ENCODE measurements around the gene MEGF6. TPM values are rescaled to one million over a fixed set of nuclear protein-coding genes. Genes with fewer than 3 reads are reported as not detected.

Gene MEGF6
- total and polyA plus RNA-seq, 2 donors (not counting 3 experiments of a cell fraction or from before 2014, with no cell fraction given) = 22.5 to 63.7 TPM

- intact Hi-C loops (cut with micrococcal nuclease) (no loop called here), dilution Hi-C loops (cut with MboI; ENCODE audit: extremely low pct_ligation_motif_present, low sequenced_read_pairs) (no loop called here)
- Histone ChIP-seq H2AFZ (ENCODE audit: low read depth, low read length) (peak overlapping the region; percentile 76), H3K9ac (replicated peaks; ENCODE audit: extremely low read depth, insufficient read depth, low read length) (no peak overlapping the region), H4K20me1 (replicated peaks; ENCODE audit: control insufficient read depth, extremely low read depth, insufficient read depth, low read length) (no peaks in the 10 kb centered on the region), H3K79me2 (ENCODE audit: control insufficient read depth, insufficient read depth, low read length) (no peaks in the 10 kb centered on the region), H3K4me3 (replicated peaks in 1 of 3; ENCODE audit: insufficient read depth in 1 of 3, low read depth in 1 of 3, low read length in 3 of 3) (no peak overlapping the region), H3K4me2 (ENCODE audit: insufficient read depth, low read length) (no peak overlapping the region), H3K27ac (ENCODE audit: insufficient read depth, low read depth, low read length) (no peak overlapping the region), H3K9me1 (replicated peaks; ENCODE audit: control insufficient read depth, extremely low read depth, insufficient read depth, low read length) (no peaks in the 10 kb centered on the region), H3K36me3 (ENCODE audit: control insufficient read depth in 2 of 2, extremely low read depth in 1 of 2, insufficient read depth in 2 of 2, low read length in 2 of 2) (no peaks in the 10 kb centered on the region), H3K9me3 (replicated peaks; ENCODE audit: control insufficient read depth, insufficient read depth, low read length) (no peaks in the 10 kb centered on the region), H3K27me3 (ENCODE audit: control insufficient read depth in 2 of 2, insufficient read depth in 2 of 2, low read length in 2 of 2) (no peaks in the 10 kb centered on the region), H3K4me1 (ENCODE audit: control insufficient read depth, extremely low read depth, insufficient read depth, low read length) (peaks cover 23% of the 10 kb centered on the region)
- POLR2A ChIA-PET = no interaction called here
- BruUV-seq (replicated peaks) = no TSS peak
- peak; percentile 58 for FAIRE-seq
- CTCF ChIA-PET = interaction anchor here (1.5 to 1.9 kb wide), 2 partner anchors 25 to 103 kb away, joined by 3 to 10 read pairs; no protein-coding TSS in a partner anchor
- peak; percentile 59 for DNase-seq (ENCODE audit: low read depth, low spot score)
- TF ChIP-seq CTCF (IDR thresholded peaks at IDR 0.05; ENCODE audit: extremely low read depth in 1 of 2, insufficient read depth in 1 of 2, low read depth in 1 of 2, low read length in 2 of 2) = no peak
- no peak for TF ChIP-seq FOS (IDR thresholded peaks at IDR 0.05; ENCODE audit: borderline replicate concordance, insufficient read depth, low read length)
- TF ChIP-seq JUN (IDR thresholded peaks at IDR 0.05; ENCODE audit: borderline replicate concordance, insufficient read depth, insufficient read length, low read depth) = no peak
Measured at GRCh38 chr1:3593745-3594144, 17.6 kb downstream of the MEGF6 start.

GRCh38 chr1:3593334-3593733, 18.0 kb downstream of the MEGF6 start:
- ChIA-PET POLR2A (no interaction called here), CTCF (interaction anchor here (1.0 to 1.9 kb wide), 3 partner anchors 26 to 102 kb away, joined by 3 to 10 read pairs (median 3); no protein-coding TSS in a partner anchor)
- dilution Hi-C loops (cut with MboI; ENCODE audit: extremely low pct_ligation_motif_present, low sequenced_read_pairs) (no loop called here), intact Hi-C loops (cut with micrococcal nuclease) (no loop called here)
- Histone ChIP-seq H3K79me2 (ENCODE audit: control insufficient read depth, insufficient read depth, low read length) (no peaks in the 10 kb centered on the region), H3K27me3 (ENCODE audit: control insufficient read depth in 2 of 2, insufficient read depth in 2 of 2, low read length in 2 of 2) (no peaks in the 10 kb centered on the region), H4K20me1 (replicated peaks; ENCODE audit: control insufficient read depth, extremely low read depth, insufficient read depth, low read length) (no peaks in the 10 kb centered on the region), H3K4me1 (ENCODE audit: control insufficient read depth, extremely low read depth, insufficient read depth, low read length) (peaks cover 23% of the 10 kb centered on the region), H3K9me3 (replicated peaks; ENCODE audit: control insufficient read depth, insufficient read depth, low read length) (no peaks in the 10 kb centered on the region), H3K4me3 (replicated peaks in 1 of 3; ENCODE audit: insufficient read depth in 1 of 3, low read depth in 1 of 3, low read length in 3 of 3) (no peak overlapping the region), H3K4me2 (ENCODE audit: insufficient read depth, low read length) (no peak overlapping the region), H3K9ac (replicated peaks; ENCODE audit: extremely low read depth, insufficient read depth, low read length) (no peak overlapping the region), H3K9me1 (replicated peaks; ENCODE audit: control insufficient read depth, extremely low read depth, insufficient read depth, low read length) (no peaks in the 10 kb centered on the region), H3K27ac (ENCODE audit: insufficient read depth, low read depth, low read length) (no peak overlapping the region), H2AFZ (ENCODE audit: low read depth, low read length) (peak overlapping the region; percentile 76), H3K36me3 (ENCODE audit: control insufficient read depth in 2 of 2, extremely low read depth in 1 of 2, insufficient read depth in 2 of 2, low read length in 2 of 2) (no peaks in the 10 kb centered on the region)
- FAIRE-seq (no peak), DNase-seq (ENCODE audit: low read depth, low spot score) (no peak)
- TF ChIP-seq, protein P1, sequence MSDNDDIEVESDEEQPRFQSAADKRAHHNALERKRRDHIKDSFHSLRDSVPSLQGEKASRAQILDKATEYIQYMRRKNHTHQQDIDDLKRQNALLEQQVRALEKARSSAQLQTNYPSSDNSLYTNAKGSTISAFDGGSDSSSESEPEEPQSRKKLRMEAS (IDR thresholded peaks at IDR 0.05; ENCODE audit: insufficient read depth, insufficient read length) = no peak
- TF ChIP-seq GATA2 (IDR thresholded peaks at IDR 0.05; ENCODE audit: insufficient read depth, insufficient read length, low read depth, low read length) (no peak), POLR2A (IDR thresholded peaks at IDR 0.05; ENCODE audit: low read depth, low read length) (no peak), POLR2AphosphoS5 (IDR thresholded peaks at IDR 0.05; ENCODE audit: insufficient read depth, low read depth, low read length) (no peak), JUN (IDR thresholded peaks at IDR 0.05; ENCODE audit: borderline replicate concordance, insufficient read depth, insufficient read length, low read depth) (no peak)
- no TSS peak for BruUV-seq (replicated peaks)

All from endothelial cell of umbilical vein (primary cell).